ENCODE measurements around the gene SLX4IP. TPM values are rescaled to one million over a fixed set of nuclear protein-coding genes. Genes with fewer than 3 reads are reported as not detected.

The SLX4IP gene
- total and polyA plus RNA-seq, 2 of the 13 experiments (the other 11 are each of a cell fraction or from before 2014, with no cell fraction given), result 3.6 to 7.3 TPM

GRCh38 chr20:10490706-10491105 is 55.6 kb downstream of the SLX4IP start:
- Histone ChIP-seq H3K27me3 (ENCODE audit: control insufficient read depth in 1 of 2, insufficient read depth in 2 of 2, low read length in 2 of 2) (no peaks in the 10 kb centered on the region), H3K4me2 (ENCODE audit: low read depth, low read length) (no peak overlapping the region), H2AFZ (ENCODE audit: low read length) (no peak overlapping the region), H3K4me3 (replicated peaks in 1 of 3; ENCODE audit: insufficient read depth in 1 of 3, low read depth in 2 of 3, low read length in 3 of 3) (no peak overlapping the region), H3K27ac (ENCODE audit: extremely low read length, insufficient read depth, low read length) (no peak overlapping the region), H3K36me3 (replicated peaks in 1 of 2; ENCODE audit: control insufficient read depth in 1 of 2, insufficient read depth in 2 of 2, low read length in 2 of 2) (no peaks in the 10 kb centered on the region), H3K9ac (ENCODE audit: insufficient read depth, low read depth, low read length) (no peak overlapping the region), H3K9me3 (ENCODE audit: low read length) (no peaks in the 10 kb centered on the region), H3K79me2 (ENCODE audit: insufficient read depth, low read length) (no peaks in the 10 kb centered on the region), H3K4me1 (ENCODE audit: insufficient read depth, low read length) (peaks cover 11% of the 10 kb centered on the region; the same call in 1 of the 2 replicates), H4K20me1 (ENCODE audit: insufficient read depth, low read length) (no peaks in the 10 kb centered on the region)
- ATAC-seq (no peak; the same call in 2 of the 3 replicates), FAIRE-seq (no peak), DNase-seq (ENCODE audit: low spot score) (no peak)
- ChIA-PET POLR2A (no interaction called here), CTCF (ENCODE audit: low intra/inter-chr PET ratio, low total read pairs) (no interaction called here)
- WGBS (ENCODE audit: low lambda C conversion rate), result 29% methylated on average over 1 of the region's 1 CpG
- in situ Hi-C loops (cut with HindIII; ENCODE audit: extremely low pct_ligation_motif_present, low pct_unique_long_range_greater_than_20kb) (no loop called here), intact Hi-C loops (cut with micrococcal nuclease; ENCODE audit: unreplicated experiment) (loop anchor here (5.0 kb wide), 1 partner anchor 38 kb away; no protein-coding TSS in a partner anchor)
- no TSS peak for BruUV-seq (replicated peaks)
- TF ChIP-seq ZFP91 (CRISPR knock-in tag; IDR thresholded peaks at IDR 0.05; ENCODE audit: borderline replicate concordance), result no peak
- TF ChIP-seq SCMH1 (CRISPR knock-in tag; IDR thresholded peaks at IDR 0.05; ENCODE audit: borderline replicate concordance), result no peak
- TF ChIP-seq HMGXB4 (CRISPR knock-in tag; IDR thresholded peaks at IDR 0.05; ENCODE audit: borderline replicate concordance in 1 of 2, low read depth in 1 of 2), result no peak
- no peak for TF ChIP-seq BHLHE40 (IDR thresholded peaks at IDR 0.05; ENCODE audit: low read length)
- TF ChIP-seq AHR (CRISPR knock-in tag; IDR thresholded peaks at IDR 0.05), result no peak
- TF ChIP-seq TCF7 (IDR thresholded peaks at IDR 0.05; ENCODE audit: low read depth), result no peak
- TF ChIP-seq IRF9 (CRISPR knock-in tag; IDR thresholded peaks at IDR 0.05; ENCODE audit: borderline replicate concordance), result no peak
- no peak for TF ChIP-seq MNT (IDR thresholded peaks at IDR 0.05)
- no peak for TF ChIP-seq ZNF879 (CRISPR knock-in tag; IDR thresholded peaks at IDR 0.05)
- TF ChIP-seq ZBTB43 (CRISPR knock-in tag; conservative IDR thresholded peaks at IDR 0.05), result no peak
- TF ChIP-seq KMT2A (CRISPR knock-in tag; IDR thresholded peaks at IDR 0.05), result no peak
